Fibroblast of lung (primary cell): ENCODE results near the gene TDG. TPM values are rescaled to one million over a fixed set of nuclear protein-coding genes. Genes with fewer than 3 reads are reported as not detected.
"Not testable (repeated sequence)": the region's sequence is repeated elsewhere in the genome, so short reads cannot be mapped to it uniquely, and the experiment has no call there.

ENCODE experiments used
- DNase-seq, 2 donors: peaks; one replicate each; pipeline versions ENCODE4 v3.0.0 to v3.0.0-alpha.2; 2010; ENCODE audit warnings: low read depth in 2 of 2
- H2AFZ ChIP-seq: 2 replicates; pipeline ENCODE4 v1.5.1; 2012; ENCODE audit warnings: low read length, control low read depth, inconsistent platforms
- H3K27ac ChIP-seq: 2 replicates; pipeline ENCODE4 v1.5.1; 2011; ENCODE audit warnings: low read length, control low read depth; ENCODE audit not compliant: insufficient read depth
- H3K27me3 ChIP-seq: 2 replicates; pipeline ENCODE4 v1.5.1; 2011; ENCODE audit warnings: mild to moderate bottlenecking, low read length; ENCODE audit not compliant: control insufficient read depth, insufficient read depth
- H3K36me3 ChIP-seq: 2 replicates; pipeline ENCODE4 v1.5.1; 2011; ENCODE audit warnings: low read length; ENCODE audit not compliant: control insufficient read depth, insufficient read depth
- H3K4me1 ChIP-seq: 2 replicates; pipeline ENCODE4 v1.5.1; 2011; ENCODE audit warnings: low read length; ENCODE audit not compliant: control insufficient read depth, insufficient read depth; ENCODE audit errors: extremely low read depth
- H3K4me2 ChIP-seq: 2 replicates; pipeline ENCODE4 v1.5.1; 2011; ENCODE audit warnings: low read length, control low read depth; ENCODE audit not compliant: insufficient read depth; ENCODE audit errors: extremely low read depth
- H3K4me3 ChIP-seq, 4 experiments: fragments of 200-600 bp in 1 of 4; sonication (generic) in 1 of 4; replicated peaks in 1 of 4; 2 replicates each; pipeline ENCODE4 v1.5.1; 2011 to 2016; ENCODE audit warnings: low read length in 4 of 4, low read depth in 3 of 4, mild to moderate bottlenecking in 3 of 4, control low read depth in 2 of 4, inconsistent platforms in 1 of 4, mixed read lengths in 1 of 4; ENCODE audit not compliant: insufficient read depth in 1 of 4; ENCODE audit errors: control extremely low read depth in 1 of 4
- H3K79me2 ChIP-seq: 2 replicates; pipeline ENCODE4 v1.5.1; 2012; ENCODE audit warnings: mild to moderate bottlenecking, low read length, inconsistent platforms; ENCODE audit not compliant: control insufficient read depth, insufficient read depth
- H3K9ac ChIP-seq: 2 replicates; pipeline ENCODE4 v1.5.1; 2011; ENCODE audit warnings: mild to moderate bottlenecking, low read length, control low read depth; ENCODE audit not compliant: insufficient read depth
- H3K9me3 ChIP-seq: 2 replicates; pipeline ENCODE4 v1.5.1; 2012; ENCODE audit warnings: low read depth, low read length; ENCODE audit not compliant: control insufficient read depth, insufficient read depth
- H4K20me1 ChIP-seq: 2 replicates; pipeline ENCODE4 v1.5.1; 2011; ENCODE audit warnings: low read length; ENCODE audit not compliant: control insufficient read depth, insufficient read depth; ENCODE audit errors: extremely low read depth
- CTCF ChIP-seq, 2 donors: IDR thresholded peaks in 1 of 2; conservative IDR thresholded peaks in 1 of 2; 1 replicate in 1 of 2; 2 replicates in 1 of 2; pipeline ENCODE4 v1.5.1; 2011 to 2012; ENCODE audit warnings: low read length in 2 of 2, control low read depth in 1 of 2, inconsistent platforms in 1 of 2, low read depth in 1 of 2, mild to moderate bottlenecking in 1 of 2
- EZH2 ChIP-seq: IDR thresholded peaks from 2 replicates; pipeline ENCODE4 v1.5.1; 2012; ENCODE audit warnings: low read length, control low read depth, mild to moderate bottlenecking; ENCODE audit errors: missing control alignments
- polyA plus RNA-seq, 2 donors: library from polyadenylated mRNA; depleted of rRNA in 1 of 2; stranded (reverse) in 1 of 2; unstranded in 1 of 2; fragments of >200 nt; gene quantifications; 2 replicates each; pipeline ENCODE4 v1.2.1, GENCODE V29; 2011 to 2012; ENCODE audit warnings: missing spikeins in 1 of 2
- total RNA-seq: library from RNA; depleted of rRNA; stranded (reverse); fragments of >200 nt; gene quantifications from 2 replicates; pipeline ENCODE4 v1.2.1, GENCODE V29; 2014

Gene TDG
- total and polyA plus RNA-seq, 2 donors (not counting 1 experiment from before 2014, with no cell fraction given), result 18.8 to 19.4 TPM

- Histone ChIP-seq H3K9ac (no peak overlapping the region), H3K4me3 (no peak overlapping the region), H3K27me3 (no peaks in the 10 kb centered on the region), H3K36me3 (no peaks in the 10 kb centered on the region), H3K4me2 (peak overlapping the region; percentile 56), H3K4me1 (peaks cover 10% of the 10 kb centered on the region), H2AFZ (peak overlapping the region; percentile 3), H3K27ac (peak overlapping the region; percentile 86), H3K9me3 (no peaks in the 10 kb centered on the region), H4K20me1 (no peaks in the 10 kb centered on the region), H3K79me2 (no peaks in the 10 kb centered on the region)
- peak; percentile 90 to 95 for DNase-seq
- TF ChIP-seq EZH2 (no peak), CTCF (conservative IDR thresholded peaks at IDR 0.05 in 1 of 2, IDR thresholded peaks at IDR 0.05 in 1 of 2; ENCODE audit: low read depth in 1 of 2, low read length in 2 of 2) (no peak)
These were observed 45.6 kb downstream of the TDG start for GRCh38 chr12:104011253-104011652.

- no peaks in the 10 kb centered on the region for H3K27me3 ChIP-seq
- H4K20me1 ChIP-seq, result no peaks in the 10 kb centered on the region
- no peaks in the 10 kb centered on the region for H3K36me3 ChIP-seq
- H2AFZ ChIP-seq, result no peak overlapping the region
- no peaks in the 10 kb centered on the region for H3K9me3 ChIP-seq
- H3K4me1 ChIP-seq, result peaks cover 5% of the 10 kb centered on the region
- no peak overlapping the region for H3K4me3 ChIP-seq
- no peak overlapping the region for H3K27ac ChIP-seq
- no peak overlapping the region for H3K4me2 ChIP-seq
- peak in 1 of 2 donors; percentile 8 for DNase-seq
- H3K9ac ChIP-seq, result no peak overlapping the region
- no peak for TF ChIP-seq CTCF (conservative IDR thresholded peaks at IDR 0.05 in 1 of 2, IDR thresholded peaks at IDR 0.05 in 1 of 2; ENCODE audit: low read depth in 1 of 2, low read length in 2 of 2)
- no peak for TF ChIP-seq EZH2
- no peaks in the 10 kb centered on the region for H3K79me2 ChIP-seq
These were observed 46.7 kb downstream of the TDG start for GRCh38 chr12:104012331-104012730.

- not testable (repeated sequence) for H3K4me1 ChIP-seq, H2AFZ ChIP-seq, DNase-seq
These were observed 56.2 kb downstream of the TDG start for GRCh38 chr12:104021862-104022261.

More at GRCh38 chr12:104021862-104022261, 56.2 kb downstream of the TDG start:
- H4K20me1 ChIP-seq, H3K27ac ChIP-seq, H3K36me3 ChIP-seq, H3K9me3 ChIP-seq, H3K27me3 ChIP-seq, H3K4me2 ChIP-seq, H3K9ac ChIP-seq, H3K79me2 ChIP-seq, H3K4me3 ChIP-seq: not testable (repeated sequence)
